Effector memory CD8-positive, alpha-beta T cell (primary cell): ENCODE results near the gene BMP6.

Experiments used
- ATAC-seq: fragments of 150-1000 bp; cut with Tn5 transposase; replicated peaks from 2 replicates; pipeline ENCODE4 v1.10.0; 2021; ENCODE audit warnings: mild to moderate bottlenecking, moderate library complexity
- DNase-seq, 3 experiments: peaks; one replicate each; pipeline ENCODE4 v3.0.0; 2021
- H3K27ac Mint-ChIP-seq, 2 donors: one replicate each; pipeline ENCODE4 v1.8.0; 2022; ENCODE audit warnings: mild to moderate bottlenecking in 2 of 2, mixed read lengths in 2 of 2, moderate library complexity in 2 of 2
- H3K27me3 Mint-ChIP-seq, 2 donors: one replicate each; pipeline ENCODE4 v1.8.0; 2022; ENCODE audit warnings: mixed read lengths in 2 of 2
- H3K36me3 Mint-ChIP-seq: one replicate; pipeline ENCODE4 v1.8.0; 2022; ENCODE audit warnings: mild to moderate bottlenecking, moderate library complexity, mixed read lengths; ENCODE audit not compliant: insufficient read depth
- H3K4me1 Mint-ChIP-seq, 2 donors: one replicate each; pipeline ENCODE4 v1.8.0; 2022; ENCODE audit warnings: low read depth in 2 of 2, mixed read lengths in 2 of 2
- H3K4me3 Mint-ChIP-seq, 2 donors: one replicate each; pipeline ENCODE4 v1.8.0; 2022; ENCODE audit warnings: mild to moderate bottlenecking in 2 of 2, mixed read lengths in 2 of 2, moderate library complexity in 2 of 2
- H3K9me3 Mint-ChIP-seq, 2 donors: one replicate each; pipeline ENCODE4 v1.8.0; 2022; ENCODE audit warnings: mixed read lengths in 2 of 2

The BMP6 gene

DNA sequence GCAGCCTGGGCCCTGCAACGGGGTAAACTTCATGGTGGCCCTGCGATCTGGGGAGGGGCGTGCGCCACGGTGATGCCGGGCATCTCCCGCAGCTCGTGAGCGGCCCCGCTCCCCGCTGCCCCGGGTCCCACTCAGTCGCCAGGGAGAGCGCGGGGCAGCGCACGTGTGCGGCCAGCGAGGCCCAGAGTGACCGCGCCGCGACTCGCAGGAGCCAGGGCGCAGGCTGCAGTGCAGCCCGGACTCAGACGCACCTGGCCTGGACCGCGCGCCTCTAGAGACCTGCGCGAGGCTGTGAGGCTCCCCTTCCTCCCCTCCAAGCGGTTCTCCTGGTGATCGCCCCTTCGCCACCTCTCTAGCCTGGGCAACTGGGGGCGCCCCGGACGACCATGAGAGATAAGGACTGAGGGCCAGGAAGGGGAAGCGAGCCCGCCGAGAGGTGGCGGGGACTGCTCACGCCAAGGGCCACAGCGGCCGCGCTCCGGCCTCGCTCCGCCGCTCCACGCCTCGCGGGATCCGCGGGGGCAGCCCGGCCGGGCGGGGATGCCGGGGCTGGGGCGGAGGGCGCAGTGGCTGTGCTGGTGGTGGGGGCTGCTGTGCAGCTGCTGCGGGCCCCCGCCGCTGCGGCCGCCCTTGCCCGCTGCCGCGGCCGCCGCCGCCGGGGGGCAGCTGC lies 652 bp downstream of the BMP6 start:
- Mint-ChIP-seq H3K36me3 (no peaks in the 10 kb centered on the region), H3K27ac (no peak overlapping the region), H3K27me3 (peaks cover 73% of the 10 kb centered on the region in 2 donors), H3K4me3 (peak overlapping the region; percentile 73 to 78), H3K9me3 (no peaks in the 10 kb centered on the region), H3K4me1 (peaks cover 3 to 14% of the 10 kb centered on the region in 2 donors)
- no peak for ATAC-seq
- DNase-seq = no peak

DNA sequence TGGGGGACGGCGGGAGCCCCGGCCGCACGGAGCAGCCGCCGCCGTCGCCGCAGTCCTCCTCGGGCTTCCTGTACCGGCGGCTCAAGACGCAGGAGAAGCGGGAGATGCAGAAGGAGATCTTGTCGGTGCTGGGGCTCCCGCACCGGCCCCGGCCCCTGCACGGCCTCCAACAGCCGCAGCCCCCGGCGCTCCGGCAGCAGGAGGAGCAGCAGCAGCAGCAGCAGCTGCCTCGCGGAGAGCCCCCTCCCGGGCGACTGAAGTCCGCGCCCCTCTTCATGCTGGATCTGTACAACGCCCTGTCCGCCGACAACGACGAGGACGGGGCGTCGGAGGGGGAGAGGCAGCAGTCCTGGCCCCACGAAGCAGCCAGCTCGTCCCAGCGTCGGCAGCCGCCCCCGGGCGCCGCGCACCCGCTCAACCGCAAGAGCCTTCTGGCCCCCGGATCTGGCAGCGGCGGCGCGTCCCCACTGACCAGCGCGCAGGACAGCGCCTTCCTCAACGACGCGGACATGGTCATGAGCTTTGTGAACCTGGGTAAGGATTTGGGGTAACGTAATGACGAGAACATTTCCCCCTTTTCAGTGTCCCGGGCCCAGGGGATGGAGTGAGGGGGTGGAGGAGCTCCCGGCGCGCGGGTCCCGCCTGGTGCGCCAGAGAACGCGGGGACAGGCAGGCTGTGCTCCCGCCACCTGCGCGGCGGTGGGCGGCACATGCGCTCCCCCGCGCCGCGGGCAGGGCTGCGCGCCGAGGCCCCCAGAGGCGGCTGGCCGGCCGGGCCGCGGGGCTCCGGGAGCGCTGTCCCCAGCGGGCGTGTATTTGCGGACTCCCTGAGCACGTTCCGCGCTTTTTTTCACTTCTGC lies 1.4 kb downstream of the BMP6 start:
- no peak for DNase-seq
- H3K9me3 Mint-ChIP-seq = no peaks in the 10 kb centered on the region
- ATAC-seq = no peak
- peaks cover 70 to 75% of the 10 kb centered on the region in 2 donors for H3K27me3 Mint-ChIP-seq
- no peaks in the 10 kb centered on the region for H3K36me3 Mint-ChIP-seq
- peak overlapping the region; percentile 20 to 70 for H3K4me3 Mint-ChIP-seq
- no peak overlapping the region for H3K27ac Mint-ChIP-seq
- H3K4me1 Mint-ChIP-seq = peaks cover 3 to 14% of the 10 kb centered on the region in 2 donors

DNA sequence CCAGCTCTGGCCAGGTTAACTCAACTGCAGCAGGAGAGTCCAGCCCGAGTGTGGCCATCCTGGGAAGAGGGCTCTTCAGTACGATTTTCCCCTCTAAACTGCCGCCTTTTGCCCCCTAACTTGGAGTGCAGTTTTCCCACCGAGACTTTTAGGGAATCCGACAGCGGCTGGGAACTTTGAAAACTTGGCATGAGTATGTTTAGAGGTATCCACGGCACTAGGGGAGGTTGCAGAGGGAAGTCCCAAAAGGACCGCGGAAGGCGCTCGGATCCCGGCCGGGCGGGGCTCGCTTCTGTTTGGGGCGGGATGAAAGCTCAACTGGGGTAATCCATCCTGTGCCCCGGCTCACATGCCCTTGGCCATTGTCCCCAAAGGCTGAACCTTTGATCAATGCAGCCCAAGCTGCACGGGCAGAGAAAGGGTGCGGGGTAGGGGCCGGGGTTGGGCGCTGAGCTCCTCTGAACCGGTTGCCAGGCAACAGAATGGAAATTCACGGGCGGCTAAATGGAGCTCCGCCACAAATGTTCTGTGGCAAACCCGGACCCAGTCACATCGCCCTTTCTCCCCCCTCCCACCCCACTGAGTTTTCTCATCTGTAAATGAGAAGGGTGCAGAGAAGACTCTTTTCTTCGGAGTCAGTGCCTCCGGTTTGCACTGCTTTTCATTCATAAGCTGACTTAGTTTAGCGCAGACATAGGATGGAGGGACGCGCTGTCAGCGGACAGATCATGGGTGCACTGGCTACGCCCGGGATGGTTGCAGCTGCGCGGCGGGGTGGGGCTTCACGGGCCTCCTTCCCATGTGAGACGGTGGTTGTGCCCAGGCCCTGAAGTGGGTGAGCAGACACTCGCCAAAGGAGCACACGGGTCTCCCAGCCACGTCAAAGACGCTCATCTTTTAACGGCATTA lies 2.3 kb downstream of the BMP6 start:
- Mint-ChIP-seq H3K36me3 (no peaks in the 10 kb centered on the region), H3K9me3 (no peaks in the 10 kb centered on the region), H3K4me1 (peaks cover 3 to 14% of the 10 kb centered on the region in 2 donors), H3K27me3 (peaks cover 68 to 77% of the 10 kb centered on the region in 2 donors), H3K27ac (no peak overlapping the region), H3K4me3 (peak overlapping the region; percentile 20 to 70)
- peak; percentile 13 for ATAC-seq
- no peak for DNase-seq

DNA sequence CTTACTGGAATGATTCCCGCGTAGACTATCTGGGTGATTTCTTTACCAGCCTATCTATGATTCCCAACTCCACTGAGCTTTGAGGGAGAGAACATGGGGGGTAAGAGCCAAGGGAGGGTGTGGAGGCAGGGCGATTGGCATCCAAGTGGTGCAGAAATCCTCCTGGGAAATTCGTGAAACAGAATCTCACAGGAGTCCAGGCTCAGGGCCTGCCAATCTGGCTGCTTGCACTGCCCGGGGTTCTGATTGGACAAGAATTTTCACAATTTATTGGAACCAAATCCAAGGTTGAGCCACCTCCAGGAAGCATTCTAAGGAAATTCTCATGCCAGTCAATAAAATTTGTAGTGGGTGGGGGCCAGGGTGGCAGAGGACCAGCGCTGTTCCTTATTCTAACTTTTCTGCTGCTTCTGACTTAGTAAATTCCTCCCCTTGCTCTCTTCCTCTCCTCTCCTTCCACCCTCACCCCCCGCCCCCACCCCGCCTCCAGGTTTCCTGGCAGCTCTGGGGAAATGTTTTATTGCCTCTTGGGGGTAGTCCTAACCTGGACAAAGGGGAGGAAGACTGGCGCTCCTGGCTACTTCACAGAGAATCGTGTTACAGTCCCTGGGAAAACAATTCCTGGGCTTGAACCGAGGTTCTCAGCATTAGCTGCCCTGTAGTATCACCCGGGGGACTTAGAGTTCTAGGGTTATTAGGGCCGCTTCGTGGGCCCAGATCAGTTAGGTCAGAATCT lies 3.1 kb downstream of the BMP6 start:
- ATAC-seq (no peak), DNase-seq (no peak)
- H3K9me3 Mint-ChIP-seq = no peaks in the 10 kb centered on the region
- no peak overlapping the region for H3K27ac Mint-ChIP-seq
- H3K4me3 Mint-ChIP-seq = peak overlapping the region in 1 of 2 donors; percentile 70
- H3K27me3 Mint-ChIP-seq = peaks cover 73 to 77% of the 10 kb centered on the region in 2 donors
- no peaks in the 10 kb centered on the region for H3K36me3 Mint-ChIP-seq
- peaks cover 3 to 14% of the 10 kb centered on the region in 2 donors for H3K4me1 Mint-ChIP-seq

DNA sequence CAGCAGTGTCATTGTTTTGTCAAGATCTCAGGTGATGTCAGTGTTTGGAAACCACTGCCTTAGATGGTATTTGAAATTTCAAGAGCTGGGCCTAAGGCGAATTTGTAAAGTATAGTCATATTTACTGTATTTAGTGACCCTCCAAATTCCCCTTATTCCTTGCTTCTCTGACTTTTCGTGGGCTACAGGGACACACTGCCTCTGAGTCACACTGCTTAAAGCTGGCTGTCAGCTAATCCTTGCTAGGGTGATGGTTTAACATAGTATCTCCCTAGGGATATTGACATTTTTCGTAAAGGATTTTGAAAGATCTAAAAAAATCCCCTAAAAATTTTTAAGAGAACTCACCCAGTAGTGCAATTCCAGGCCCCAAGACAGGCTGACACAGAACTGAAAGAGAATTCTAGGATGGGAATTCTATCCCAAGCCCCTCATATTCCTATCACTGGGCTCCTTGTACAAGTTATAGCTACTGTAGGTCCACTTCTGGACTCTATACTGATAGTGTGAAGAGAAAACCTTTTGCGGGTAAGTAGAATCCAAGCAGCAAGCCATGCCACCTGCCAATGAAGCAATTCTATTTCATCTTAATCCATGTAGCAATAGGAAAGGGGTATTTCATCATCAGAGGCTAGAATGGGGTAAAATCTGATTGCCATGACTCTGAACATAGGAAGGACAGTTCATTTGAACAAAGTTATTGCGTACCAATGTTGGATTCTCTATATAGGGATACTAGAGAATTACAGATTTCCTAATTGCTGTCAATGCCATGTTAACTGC lies 4.3 kb downstream of the BMP6 start:
- H3K27ac Mint-ChIP-seq = no peak overlapping the region
- no peaks in the 10 kb centered on the region for H3K9me3 Mint-ChIP-seq
- DNase-seq (no peak), ATAC-seq (no peak)
- H3K36me3 Mint-ChIP-seq = no peaks in the 10 kb centered on the region
- no peak overlapping the region for H3K4me3 Mint-ChIP-seq
- peaks cover 71 to 77% of the 10 kb centered on the region in 2 donors for H3K27me3 Mint-ChIP-seq
- H3K4me1 Mint-ChIP-seq = peaks cover 3 to 14% of the 10 kb centered on the region in 2 donors

DNA sequence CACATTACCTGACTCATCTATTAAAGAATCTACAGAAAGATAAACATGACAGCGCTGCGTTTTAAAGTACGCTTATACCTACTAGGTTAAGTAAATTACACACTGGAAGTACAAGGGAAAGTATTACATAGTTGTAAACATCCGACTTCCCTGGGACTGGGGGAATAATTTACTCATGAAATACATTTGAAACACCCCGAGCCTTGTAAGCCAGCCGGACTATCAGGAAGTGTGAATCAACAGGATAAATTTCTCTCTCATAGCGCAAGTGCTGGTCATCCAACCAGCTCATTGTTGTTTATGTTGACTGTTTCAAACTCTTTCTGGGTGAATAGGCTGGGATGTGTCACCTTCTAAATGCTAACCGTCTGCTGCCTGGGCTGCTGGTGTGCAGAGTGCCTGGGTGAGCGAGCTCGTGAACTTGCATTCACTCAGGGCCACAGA lies 4.9 kb downstream of the BMP6 start:
- Mint-ChIP-seq H3K27me3 (peaks cover 71 to 77% of the 10 kb centered on the region in 2 donors), H3K4me3 (no peak overlapping the region), H3K27ac (no peak overlapping the region), H3K4me1 (peaks cover 3 to 12% of the 10 kb centered on the region in 2 donors), H3K9me3 (no peaks in the 10 kb centered on the region), H3K36me3 (no peaks in the 10 kb centered on the region)
- no peak for ATAC-seq
- no peak for DNase-seq

DNA sequence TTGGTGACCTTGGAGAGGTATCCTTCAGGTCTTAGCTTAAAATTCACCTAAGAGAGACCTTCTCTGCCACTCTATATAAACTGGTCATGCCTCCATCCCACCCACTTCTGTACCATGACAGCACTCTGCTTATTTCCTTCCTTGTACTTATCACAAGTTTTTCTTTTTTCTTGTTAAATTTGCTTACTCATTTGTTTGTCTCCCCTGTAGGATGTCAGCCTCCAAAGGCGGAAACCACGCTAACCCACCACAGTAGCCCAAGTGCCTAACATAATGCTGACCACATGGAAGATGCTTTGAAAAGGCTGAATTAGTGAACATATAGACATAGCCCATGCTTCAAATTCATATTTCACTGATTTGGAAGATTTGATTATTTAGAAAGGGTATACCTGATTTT lies 5.4 kb downstream of the BMP6 start:
- Mint-ChIP-seq H3K27me3 (peaks cover 71 to 82% of the 10 kb centered on the region in 2 donors), H3K27ac (no peak overlapping the region), H3K36me3 (no peaks in the 10 kb centered on the region), H3K9me3 (no peaks in the 10 kb centered on the region), H3K4me3 (no peak overlapping the region), H3K4me1 (peaks cover 3 to 10% of the 10 kb centered on the region in 2 donors)
- ATAC-seq (no peak), DNase-seq (no peak)

DNA sequence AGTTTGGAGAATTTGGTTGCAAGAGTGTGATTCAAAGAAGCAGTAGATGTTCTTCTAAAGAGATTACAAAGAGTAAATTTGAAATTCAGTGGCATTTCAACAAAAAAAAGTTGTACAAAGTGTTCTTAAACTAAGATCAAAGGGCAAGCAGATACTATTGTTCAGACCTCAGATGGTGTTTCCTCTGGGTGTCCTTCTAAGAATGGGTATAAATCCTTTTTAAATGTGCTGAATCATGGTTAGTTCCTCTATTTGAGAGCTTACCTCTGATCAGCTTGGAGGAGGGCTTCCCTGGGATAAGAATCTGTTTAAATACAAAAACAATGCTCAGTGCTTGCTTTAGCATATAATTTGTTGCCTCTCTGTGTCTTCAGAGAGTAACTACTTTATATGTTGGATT lies 6.3 kb downstream of the BMP6 start:
- peaks cover 3 to 8% of the 10 kb centered on the region in 2 donors for H3K4me1 Mint-ChIP-seq
- H3K4me3 Mint-ChIP-seq = no peak overlapping the region
- H3K27me3 Mint-ChIP-seq = peaks cover 79 to 92% of the 10 kb centered on the region in 2 donors
- no peak for DNase-seq
- H3K9me3 Mint-ChIP-seq = no peaks in the 10 kb centered on the region
- no peak for ATAC-seq
- no peak overlapping the region for H3K27ac Mint-ChIP-seq
- H3K36me3 Mint-ChIP-seq = no peaks in the 10 kb centered on the region

DNA sequence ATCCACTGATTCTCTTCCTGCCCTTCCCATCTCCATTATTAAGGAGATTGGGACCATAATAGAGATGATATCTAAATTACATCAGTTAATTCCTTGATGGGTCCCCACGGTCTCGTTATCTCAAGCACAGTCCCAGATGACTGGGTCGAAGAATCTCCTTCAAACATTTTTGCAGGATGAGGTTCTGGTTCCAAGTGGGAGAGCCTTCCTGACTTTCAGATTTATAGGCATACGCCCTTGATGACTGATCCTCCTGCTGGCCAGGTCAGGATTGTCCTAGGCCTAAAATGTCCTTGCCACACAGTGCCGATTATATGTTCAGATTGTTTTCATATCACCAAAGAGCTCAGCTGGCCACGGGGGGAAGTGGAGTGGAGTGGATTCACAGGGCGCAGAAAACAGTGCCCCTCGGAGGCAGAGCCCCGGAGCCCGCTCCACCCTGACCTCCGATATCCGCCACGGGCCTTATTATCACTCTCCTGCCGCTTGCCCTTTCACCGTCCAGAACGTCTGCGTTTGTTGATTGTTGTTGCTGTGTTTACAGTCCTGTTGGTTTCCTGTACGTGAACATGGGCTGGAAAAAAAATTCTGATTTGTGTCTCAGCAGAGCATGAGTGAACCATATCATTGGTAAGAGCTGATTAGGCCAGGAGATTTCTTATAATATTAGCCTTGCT lies 8.9 kb downstream of the BMP6 start:
- no peak for ATAC-seq
- Mint-ChIP-seq H3K9me3 (no peaks in the 10 kb centered on the region), H3K27me3 (peaks cover 69 to 92% of the 10 kb centered on the region in 2 donors), H3K4me1 (no peaks in the 10 kb centered on the region), H3K4me3 (no peak overlapping the region), H3K27ac (no peak overlapping the region), H3K36me3 (no peaks in the 10 kb centered on the region)
- DNase-seq = no peak

DNA sequence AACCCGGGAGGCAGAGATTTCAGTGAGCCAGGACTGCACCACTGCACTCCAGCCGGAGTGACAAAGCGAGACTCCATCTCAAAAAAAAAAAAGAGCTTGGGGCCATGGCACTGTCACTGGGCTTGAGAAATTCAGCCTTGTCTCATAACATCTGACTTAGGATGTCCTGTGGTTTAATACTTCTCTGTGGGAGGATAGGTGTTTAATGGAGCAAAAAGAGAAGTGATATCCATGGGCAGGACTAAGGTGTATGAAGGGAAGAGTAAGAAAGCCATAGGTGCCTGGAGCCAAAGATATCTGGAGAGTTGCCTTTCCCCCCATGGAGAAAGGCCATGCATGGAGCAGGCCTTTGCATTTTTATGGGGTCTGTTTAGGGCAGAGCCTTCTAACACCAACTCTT lies 11.2 kb downstream of the BMP6 start:
- Mint-ChIP-seq H3K36me3 (no peaks in the 10 kb centered on the region), H3K27me3 (peaks cover 67 to 92% of the 10 kb centered on the region in 2 donors), H3K4me3 (no peak overlapping the region), H3K27ac (no peak overlapping the region), H3K4me1 (no peaks in the 10 kb centered on the region), H3K9me3 (no peaks in the 10 kb centered on the region)
- ATAC-seq (no peak), DNase-seq (no peak)

DNA sequence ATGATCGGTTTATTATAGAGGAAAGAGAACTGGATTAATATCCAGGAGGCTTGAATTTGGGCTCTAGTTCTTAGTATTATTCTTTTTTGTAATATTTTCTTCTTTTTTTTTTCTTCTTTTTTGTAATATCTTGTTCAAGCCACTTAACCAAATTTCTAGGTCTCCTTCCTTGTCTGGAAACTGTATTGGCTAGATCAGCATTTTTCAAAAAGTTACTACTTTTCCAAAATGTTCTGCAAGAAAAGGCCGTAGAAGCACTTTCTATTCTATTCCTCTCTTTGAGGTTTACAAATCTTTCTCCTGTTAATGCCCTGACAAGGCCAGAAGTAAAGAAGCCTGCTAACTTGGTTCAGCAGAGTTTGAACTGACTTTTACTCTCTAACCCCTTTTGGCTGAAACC lies 12.0 kb downstream of the BMP6 start:
- peaks cover 69 to 92% of the 10 kb centered on the region in 2 donors for H3K27me3 Mint-ChIP-seq
- H3K36me3 Mint-ChIP-seq = no peaks in the 10 kb centered on the region
- ATAC-seq (no peak), DNase-seq (no peak)
- no peaks in the 10 kb centered on the region for H3K9me3 Mint-ChIP-seq
- H3K4me3 Mint-ChIP-seq = no peak overlapping the region
- no peaks in the 10 kb centered on the region for H3K4me1 Mint-ChIP-seq
- no peak overlapping the region for H3K27ac Mint-ChIP-seq
